DOHH2 (cell line): ENCODE measurements around the gene DAAM1.

ENCODE experiments used
- EZH2phosphoT487 ChIP-seq: fragments of 200-600 bp; sonication (generic); IDR thresholded peaks from 2 replicates; pipeline ENCODE4 v1.6.1; 2017; ENCODE audit warnings: borderline replicate concordance, mild to moderate bottlenecking, antibody characterized with exemption, low read length, moderate library complexity, mixed read lengths
- TF ChIP-seq, protein P1 (sequence below): fragments of 200-600 bp; sonication (generic); IDR thresholded peaks from one replicate; pipeline ENCODE4 v1.5.1; 2014; ENCODE audit warnings: antibody characterized with exemption, mild to moderate bottlenecking, low read depth, low read length; ENCODE audit not compliant: poor library complexity, severe bottlenecking

DNA sequence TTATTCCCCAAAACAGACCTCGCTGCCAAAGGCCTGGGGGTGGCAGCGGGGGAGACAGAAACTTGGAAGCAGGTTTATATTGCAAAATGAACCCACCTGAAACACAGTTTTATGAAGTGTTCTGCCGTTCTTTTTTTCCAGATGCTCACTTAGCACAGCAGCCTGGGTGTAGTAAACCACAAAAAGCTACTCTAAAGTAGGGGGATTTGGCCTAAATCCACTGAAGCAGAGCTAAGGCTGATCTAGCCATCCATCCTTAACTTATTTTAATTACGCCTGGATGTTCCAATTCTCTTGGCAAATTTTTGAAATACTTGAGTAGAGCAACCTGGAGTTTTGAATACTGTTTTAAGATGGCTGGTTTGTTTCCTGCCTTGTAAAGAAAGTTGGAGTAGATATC lies 155.5 kb downstream of the DAAM1 start:
- TF ChIP-seq, protein P1, sequence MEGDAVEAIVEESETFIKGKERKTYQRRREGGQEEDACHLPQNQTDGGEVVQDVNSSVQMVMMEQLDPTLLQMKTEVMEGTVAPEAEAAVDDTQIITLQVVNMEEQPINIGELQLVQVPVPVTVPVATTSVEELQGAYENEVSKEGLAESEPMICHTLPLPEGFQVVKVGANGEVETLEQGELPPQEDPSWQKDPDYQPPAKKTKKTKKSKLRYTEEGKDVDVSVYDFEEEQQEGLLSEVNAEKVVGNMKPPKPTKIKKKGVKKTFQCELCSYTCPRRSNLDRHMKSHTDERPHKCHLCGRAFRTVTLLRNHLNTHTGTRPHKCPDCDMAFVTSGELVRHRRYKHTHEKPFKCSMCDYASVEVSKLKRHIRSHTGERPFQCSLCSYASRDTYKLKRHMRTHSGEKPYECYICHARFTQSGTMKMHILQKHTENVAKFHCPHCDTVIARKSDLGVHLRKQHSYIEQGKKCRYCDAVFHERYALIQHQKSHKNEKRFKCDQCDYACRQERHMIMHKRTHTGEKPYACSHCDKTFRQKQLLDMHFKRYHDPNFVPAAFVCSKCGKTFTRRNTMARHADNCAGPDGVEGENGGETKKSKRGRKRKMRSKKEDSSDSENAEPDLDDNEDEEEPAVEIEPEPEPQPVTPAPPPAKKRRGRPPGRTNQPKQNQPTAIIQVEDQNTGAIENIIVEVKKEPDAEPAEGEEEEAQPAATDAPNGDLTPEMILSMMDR, result no peak
- no peak for TF ChIP-seq EZH2phosphoT487
